Neural progenitor cell (in vitro differentiated cells): Measurements from ENCODE around the gene STARD9.

Experiments used
- CTCF ChIP-seq: fragments of 200-600 bp; sonication (generic); IDR thresholded peaks from 2 replicates; pipeline ENCODE4 v1.5.1; 2017; ENCODE audit warnings: antibody characterized with exemption, mild to moderate bottlenecking
- EZH2 ChIP-seq: fragments of 200-600 bp; sonication (generic); IDR thresholded peaks from 2 replicates; pipeline ENCODE4 v1.6.1; 2017; ENCODE audit warnings: antibody characterized with exemption, mild to moderate bottlenecking, moderate library complexity
- EZH2phosphoT487 ChIP-seq: fragments of 200-600 bp; sonication (generic); IDR thresholded peaks from 2 replicates; pipeline ENCODE4 v1.6.1; 2017; ENCODE audit warnings: antibody characterized with exemption

- TF ChIP-seq EZH2 (no peak), CTCF (no peak), EZH2phosphoT487 (no peak)
These were observed 95.0 kb downstream of the STARD9 start for GRCh38 chr15:42670451-42670850.
